Left ventricle myocardium inferior (tissue), 1 donor: ENCODE results near the gene CTXN1. TPM values are rescaled to one million over a fixed set of nuclear protein-coding genes. Genes with fewer than 3 reads are reported as not detected.
"Not testable (repeated sequence)": the region's sequence is repeated elsewhere in the genome, so short reads cannot be mapped to it uniquely, and the experiment has no call there.

Source experiments
- DNase-seq: peaks from one replicate; pipeline ENCODE4 v3.0.0-alpha.2; 2020
- H3K27ac ChIP-seq: fragments of 200-600 bp; replicated peaks from 2 replicates; pipeline ENCODE4 v1.8.0; 2021
- H3K27me3 ChIP-seq: fragments of 200-600 bp; 2 replicates; pipeline ENCODE4 v1.8.0; 2021; ENCODE audit warnings: low read depth
- H3K36me3 ChIP-seq: fragments of 200-600 bp; 2 replicates; pipeline ENCODE4 v1.8.0; 2021
- H3K4me1 ChIP-seq: fragments of 200-600 bp; 2 replicates; pipeline ENCODE4 v1.8.0; 2021
- H3K4me3 ChIP-seq: fragments of 200-600 bp; 2 replicates; pipeline ENCODE4 v1.8.0; 2021; ENCODE audit warnings: mild to moderate bottlenecking, moderate library complexity
- H3K9me3 ChIP-seq: fragments of 200-600 bp; replicated peaks from 2 replicates; pipeline ENCODE4 v1.8.0; 2021
- CTCF ChIP-seq: fragments of 200-600 bp; IDR thresholded peaks from 2 replicates; pipeline ENCODE4 v1.8.0; 2021; ENCODE audit warnings: antibody characterized with exemption, mild to moderate bottlenecking, borderline replicate concordance
- intact Hi-C: fragments of 100-400 bp; cut with micrococcal nuclease; formaldehyde crosslinking; loops from one replicate; pipeline ENCODE4 v1.11.0; 2022
- total RNA-seq: library from RNA; stranded (reverse); fragmentation: NEBNext Ultra II Directional; extraction: Animal tissue kit (Norgen Biotek cat#: 25700); gene quantifications from one replicate; pipeline ENCODE4 v1.2.1, GENCODE V29; 2021
- donor health status: DM: no; HTN: yes; CAD: no; lungs with severe emphysema.

CTXN1 gene
- total RNA-seq, 1 donor from 2014 or later: 0.22 TPM

GRCh38 chr19:7899751-7900378, 26.1 kb downstream of the CTXN1 start:
- H3K9me3 ChIP-seq: no peaks in the 10 kb centered on the region
- H3K36me3 ChIP-seq: no peaks in the 10 kb centered on the region
- no peak for TF ChIP-seq CTCF
- intact Hi-C loops: no loop called here
- H3K4me3 ChIP-seq: no peak overlapping the region
- peaks cover 17% of the 10 kb centered on the region for H3K4me1 ChIP-seq
- DNase-seq: no peak
- H3K27me3 ChIP-seq: peaks cover 8% of the 10 kb centered on the region
- H3K27ac ChIP-seq: no peak overlapping the region

- no peak overlapping the region for H3K27ac ChIP-seq
- no peak overlapping the region for H3K4me3 ChIP-seq
- intact Hi-C loops: no loop called here
- TF ChIP-seq CTCF: no peak
- no peak for DNase-seq
- peaks cover 15% of the 10 kb centered on the region for H3K27me3 ChIP-seq
- no peaks in the 10 kb centered on the region for H3K9me3 ChIP-seq
- H3K4me1 ChIP-seq: peaks cover 9% of the 10 kb centered on the region
- H3K36me3 ChIP-seq: no peaks in the 10 kb centered on the region
Measured at GRCh38 chr19:7898967-7899366, 27.0 kb downstream of the CTXN1 start.

GRCh38 chr19:7897292-7897691, 28.6 kb downstream of the CTXN1 start:
- H3K36me3 ChIP-seq: no peaks in the 10 kb centered on the region
- H3K4me3 ChIP-seq: no peak overlapping the region
- no peaks in the 10 kb centered on the region for H3K4me1 ChIP-seq
- no peak overlapping the region for H3K27ac ChIP-seq
- TF ChIP-seq CTCF: no peak
- intact Hi-C loops: no loop called here
- peaks cover 32% of the 10 kb centered on the region for H3K27me3 ChIP-seq
- no peaks in the 10 kb centered on the region for H3K9me3 ChIP-seq
- no peak for DNase-seq

- no peak for DNase-seq
- H3K36me3 ChIP-seq: no peaks in the 10 kb centered on the region
- TF ChIP-seq CTCF: no peak
- H3K27me3 ChIP-seq: peaks cover 37% of the 10 kb centered on the region
- no peak overlapping the region for H3K27ac ChIP-seq
- no peaks in the 10 kb centered on the region for H3K9me3 ChIP-seq
- intact Hi-C loops: no loop called here
- no peak overlapping the region for H3K4me3 ChIP-seq
- H3K4me1 ChIP-seq: no peaks in the 10 kb centered on the region
Measured at GRCh38 chr19:7895565-7895964, 30.4 kb downstream of the CTXN1 start.

- no peaks in the 10 kb centered on the region for H3K4me1 ChIP-seq
- intact Hi-C loops: no loop called here
- no peak overlapping the region for H3K4me3 ChIP-seq
- H3K9me3 ChIP-seq: no peaks in the 10 kb centered on the region
- H3K27ac ChIP-seq: no peak overlapping the region
- no peak for TF ChIP-seq CTCF
- no peak for DNase-seq
- H3K27me3 ChIP-seq: peaks cover 44% of the 10 kb centered on the region
- H3K36me3 ChIP-seq: no peaks in the 10 kb centered on the region
Measured at GRCh38 chr19:7894612-7895309, 31.2 kb downstream of the CTXN1 start.

- H3K9me3 ChIP-seq, H3K4me3 ChIP-seq, H3K27ac ChIP-seq, H3K36me3 ChIP-seq, DNase-seq, H3K4me1 ChIP-seq, intact Hi-C loops: not testable (repeated sequence)
- H3K27me3 ChIP-seq: peaks cover 54% of the 10 kb centered on the region
Measured at GRCh38 chr19:7893362-7894101, 32.4 kb downstream of the CTXN1 start.
